ENCODE data around the gene TMEM59. TPM values are rescaled to one million over a fixed set of nuclear protein-coding genes. Genes with fewer than 3 reads are reported as not detected.
"Not testable (repeated sequence)": the region's sequence is repeated elsewhere in the genome, so short reads cannot be mapped to it uniquely, and the experiment has no call there.

The TMEM59 gene
- total RNA-seq, 4 donors from 2014 or later, result 70.1 to 537 (median 210) TPM

DNA sequence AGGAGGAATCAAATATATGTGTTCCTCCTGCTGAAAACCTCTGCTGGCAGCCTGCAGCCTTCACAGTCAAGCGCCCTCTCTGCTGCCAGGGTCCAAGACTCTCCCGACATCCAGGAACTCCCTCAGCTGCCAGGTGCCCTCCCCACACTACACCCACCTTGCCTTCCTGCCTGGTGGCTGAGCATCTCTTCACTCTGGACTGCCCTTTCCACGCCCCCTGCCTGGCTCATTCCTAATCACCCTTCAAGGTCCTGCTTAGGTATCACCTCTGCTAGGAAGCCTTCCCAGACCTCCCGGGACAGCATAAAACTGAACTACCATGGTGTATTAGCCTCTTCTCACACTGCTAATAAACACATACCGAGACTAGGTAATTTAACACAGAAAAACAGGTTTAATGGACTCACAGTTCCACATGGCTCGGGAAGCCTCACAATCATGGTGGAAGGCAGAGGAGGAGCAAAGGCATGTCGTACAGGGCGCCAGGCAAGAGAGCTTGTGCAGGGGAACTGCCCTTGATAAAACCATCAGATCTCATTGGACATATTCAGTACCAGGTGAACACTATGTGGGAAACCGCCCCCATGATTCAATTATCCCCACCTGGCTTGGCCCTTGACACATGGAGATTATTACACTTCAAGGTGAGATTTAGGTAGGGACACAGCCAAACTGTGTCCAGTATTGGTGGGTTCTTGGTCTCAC, 50.3 kb downstream of the TMEM59 start:
- Histone ChIP-seq H3K27ac (no peak overlapping the region), H3K4me1 (no peaks in the 10 kb centered on the region), H3K36me3 (no peaks in the 10 kb centered on the region), H3K9me3 (no peaks in the 10 kb centered on the region), H3K27me3 (no peaks in the 10 kb centered on the region), H3K4me3 (no peak overlapping the region)
- peak in 1 of 3 donors; percentile 10 for DNase-seq
- TF ChIP-seq POLR2A (IDR thresholded peaks at IDR 0.05), result no peak
- TF ChIP-seq, protein P1, sequence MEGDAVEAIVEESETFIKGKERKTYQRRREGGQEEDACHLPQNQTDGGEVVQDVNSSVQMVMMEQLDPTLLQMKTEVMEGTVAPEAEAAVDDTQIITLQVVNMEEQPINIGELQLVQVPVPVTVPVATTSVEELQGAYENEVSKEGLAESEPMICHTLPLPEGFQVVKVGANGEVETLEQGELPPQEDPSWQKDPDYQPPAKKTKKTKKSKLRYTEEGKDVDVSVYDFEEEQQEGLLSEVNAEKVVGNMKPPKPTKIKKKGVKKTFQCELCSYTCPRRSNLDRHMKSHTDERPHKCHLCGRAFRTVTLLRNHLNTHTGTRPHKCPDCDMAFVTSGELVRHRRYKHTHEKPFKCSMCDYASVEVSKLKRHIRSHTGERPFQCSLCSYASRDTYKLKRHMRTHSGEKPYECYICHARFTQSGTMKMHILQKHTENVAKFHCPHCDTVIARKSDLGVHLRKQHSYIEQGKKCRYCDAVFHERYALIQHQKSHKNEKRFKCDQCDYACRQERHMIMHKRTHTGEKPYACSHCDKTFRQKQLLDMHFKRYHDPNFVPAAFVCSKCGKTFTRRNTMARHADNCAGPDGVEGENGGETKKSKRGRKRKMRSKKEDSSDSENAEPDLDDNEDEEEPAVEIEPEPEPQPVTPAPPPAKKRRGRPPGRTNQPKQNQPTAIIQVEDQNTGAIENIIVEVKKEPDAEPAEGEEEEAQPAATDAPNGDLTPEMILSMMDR (IDR thresholded peaks at IDR 0.05), result no peak

DNA sequence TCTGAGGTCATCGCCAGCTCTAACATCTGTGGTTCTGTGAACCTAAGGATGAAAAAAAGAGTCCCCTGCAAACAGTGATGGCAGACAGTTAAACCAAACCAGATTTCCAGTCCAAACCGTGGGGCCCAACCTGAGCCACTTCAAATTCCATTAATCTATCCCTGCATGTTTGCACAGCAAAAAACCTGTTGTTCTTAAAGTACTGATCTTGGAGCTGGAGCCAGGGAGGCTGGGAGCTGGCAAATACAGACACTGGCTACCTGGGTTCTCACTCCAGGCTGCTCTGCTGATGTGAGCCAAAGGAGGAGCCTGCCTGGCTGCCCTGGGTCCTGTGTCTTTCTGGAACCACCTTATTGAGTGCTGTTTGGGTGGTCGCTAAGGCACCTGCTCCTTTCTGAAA, 51.4 kb downstream of the TMEM59 start:
- TF ChIP-seq, protein P1 (IDR thresholded peaks at IDR 0.05), result no peak
- no peak for TF ChIP-seq POLR2A (IDR thresholded peaks at IDR 0.05)
- no peaks in the 10 kb centered on the region for H3K36me3 ChIP-seq
- no peaks in the 10 kb centered on the region for H3K4me1 ChIP-seq
- H3K27me3 ChIP-seq, result no peaks in the 10 kb centered on the region
- no peaks in the 10 kb centered on the region for H3K9me3 ChIP-seq
- no peak for DNase-seq
- H3K27ac ChIP-seq, result no peak overlapping the region
- no peak overlapping the region for H3K4me3 ChIP-seq

DNA sequence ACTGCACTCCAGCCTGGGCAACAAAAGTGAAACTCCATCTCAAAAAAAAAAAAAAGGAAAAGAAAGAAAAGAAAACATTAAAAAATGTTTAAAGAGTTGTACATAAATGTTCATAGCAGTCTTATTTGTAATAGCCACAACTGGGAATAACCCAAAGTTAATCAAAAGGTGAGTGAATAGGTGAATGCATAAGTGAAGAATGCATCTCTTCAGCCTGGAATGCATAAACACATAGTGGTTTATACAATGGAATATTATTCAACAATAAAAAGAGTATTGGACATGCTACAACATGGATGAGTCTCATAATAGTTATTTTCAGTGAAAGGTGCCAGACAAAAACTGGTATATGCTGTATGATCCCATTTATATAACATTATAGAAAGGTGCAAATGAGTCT, 53.1 kb downstream of the TMEM59 start:
- no peak overlapping the region for H3K4me3 ChIP-seq
- no peaks in the 10 kb centered on the region for H3K9me3 ChIP-seq
- no peaks in the 10 kb centered on the region for H3K4me1 ChIP-seq
- no peaks in the 10 kb centered on the region for H3K36me3 ChIP-seq
- no peaks in the 10 kb centered on the region for H3K27me3 ChIP-seq
- no peak for DNase-seq
- TF ChIP-seq, protein P1 (IDR thresholded peaks at IDR 0.05), result no peak
- no peak for TF ChIP-seq POLR2A (IDR thresholded peaks at IDR 0.05)
- no peak overlapping the region for H3K27ac ChIP-seq

DNA sequence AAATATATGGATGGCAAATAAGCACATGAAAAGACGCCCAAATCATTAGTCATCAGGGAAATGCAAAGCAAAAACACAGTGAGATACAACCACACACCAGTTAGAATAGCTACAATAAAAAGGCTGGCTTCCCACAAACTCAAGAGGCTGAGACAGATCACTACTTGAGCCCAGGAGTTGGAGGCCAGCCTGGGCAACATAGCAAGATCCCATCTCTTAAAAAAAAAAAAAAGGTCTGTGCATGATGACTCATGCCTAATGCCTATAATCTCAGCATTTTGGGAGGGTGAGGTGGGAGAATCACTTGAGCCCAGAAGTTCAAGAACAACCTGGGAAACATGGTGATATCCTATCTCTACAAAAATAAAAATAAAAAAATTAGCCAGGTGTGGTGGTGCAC, 54.8 kb downstream of the TMEM59 start:
- Histone ChIP-seq H3K9me3 (no peaks in the 10 kb centered on the region), H3K4me3 (no peak overlapping the region), H3K36me3 (no peaks in the 10 kb centered on the region), H3K27ac (no peak overlapping the region), H3K27me3 (no peaks in the 10 kb centered on the region), H3K4me1 (no peaks in the 10 kb centered on the region)
- TF ChIP-seq, protein P1 (IDR thresholded peaks at IDR 0.05), result no peak
- TF ChIP-seq POLR2A (IDR thresholded peaks at IDR 0.05), result no peak
- DNase-seq, result no peak

DNA sequence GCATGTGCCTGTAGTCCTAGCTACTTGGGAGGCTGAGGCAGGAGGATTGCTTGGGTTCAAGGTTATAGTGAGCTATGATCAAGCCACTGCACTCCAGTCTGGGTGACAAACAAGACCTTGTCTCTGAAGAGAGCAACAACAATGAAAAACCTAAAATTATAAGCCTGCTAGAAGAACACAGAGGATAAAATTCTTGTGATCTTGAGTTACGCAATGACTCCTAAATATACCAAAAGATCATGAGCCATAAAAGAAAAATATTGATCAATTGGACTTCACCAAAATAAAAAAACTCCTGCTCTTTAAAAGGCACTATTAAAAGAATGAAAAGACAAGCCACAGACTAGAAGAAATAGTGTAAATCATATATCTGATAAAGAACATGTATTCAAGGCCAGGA, 57.3 kb downstream of the TMEM59 start:
- no peak for TF ChIP-seq POLR2A (IDR thresholded peaks at IDR 0.05)
- TF ChIP-seq, protein P1 (IDR thresholded peaks at IDR 0.05), result no peak
- Histone ChIP-seq H3K27ac (no peak overlapping the region), H3K9me3 (peaks cover 0 to 8% (median 0%) of the 10 kb centered on the region in 4 donors), H3K27me3 (no peaks in the 10 kb centered on the region), H3K4me3 (no peak overlapping the region), H3K36me3 (no peaks in the 10 kb centered on the region), H3K4me1 (no peaks in the 10 kb centered on the region)
- DNase-seq, result no peak

DNA sequence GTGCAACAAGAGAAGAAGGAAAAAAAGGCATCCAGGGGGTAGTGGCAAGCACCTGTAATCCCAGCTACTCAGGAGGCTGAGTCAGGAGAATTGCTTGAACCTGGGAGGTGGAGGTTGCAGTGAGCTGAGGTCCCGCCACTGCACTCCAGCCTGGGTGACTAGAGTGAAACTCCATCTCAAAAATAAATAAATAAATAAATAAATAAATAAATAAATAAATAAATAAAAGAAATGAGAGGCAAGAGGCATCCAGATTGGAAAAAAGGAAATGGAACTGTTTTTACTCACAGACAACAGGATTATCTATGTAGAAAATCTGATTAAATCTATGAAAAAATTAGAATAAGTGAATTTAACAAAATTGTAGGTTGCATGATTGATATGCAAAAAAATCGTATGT, 58.5 kb downstream of the TMEM59 start:
- H3K4me3 ChIP-seq, H3K4me1 ChIP-seq, H3K9me3 ChIP-seq, H3K36me3 ChIP-seq, H3K27ac ChIP-seq, H3K27me3 ChIP-seq, DNase-seq: not testable (repeated sequence)

Measured in Peyer's patch (tissue), 4 donors.